Nephron (organoid): ENCODE measurements around the gene OBP2A.
"Not testable (repeated sequence)": the region's sequence is repeated elsewhere in the genome, so short reads cannot be mapped to it uniquely, and the experiment has no call there.

Experiments
- H3K27ac Mint-ChIP-seq, 3 experiments: 2 replicates each; pipeline ENCODE4 v1.8.0; 2020; ENCODE audit warnings: mixed read lengths in 3 of 3, mild to moderate bottlenecking in 2 of 3, moderate library complexity in 1 of 3
- H3K27me3 Mint-ChIP-seq: 2 replicates; pipeline ENCODE4 v1.8.0; 2021; ENCODE audit warnings: low read depth, mild to moderate bottlenecking, moderate library complexity, mixed read lengths
- H3K36me3 Mint-ChIP-seq: 2 replicates; pipeline ENCODE4 v1.8.0; 2020; ENCODE audit warnings: low read depth, mixed read lengths
- H3K4me1 Mint-ChIP-seq: 2 replicates; pipeline ENCODE4 v1.8.0; 2020; ENCODE audit warnings: mixed read lengths
- H3K4me3 Mint-ChIP-seq, 3 experiments: 2 replicates each; pipeline ENCODE4 v1.8.0; 2020; ENCODE audit warnings: mild to moderate bottlenecking in 3 of 3, mixed read lengths in 3 of 3, moderate library complexity in 2 of 3
- H3K9me3 Mint-ChIP-seq: 2 replicates; pipeline ENCODE4 v1.8.0; 2020; ENCODE audit warnings: mixed read lengths
- TF ChIP-seq, protein P1 (sequence below), 3 experiments: fragments of 200-600 bp; sonication (generic); IDR thresholded peaks; one replicate each; pipeline ENCODE4 v1.5.0; 2021; ENCODE audit warnings: antibody characterized with exemption in 3 of 3; ENCODE audit not compliant: unreplicated experiment in 3 of 3

OBP2A gene

DNA sequence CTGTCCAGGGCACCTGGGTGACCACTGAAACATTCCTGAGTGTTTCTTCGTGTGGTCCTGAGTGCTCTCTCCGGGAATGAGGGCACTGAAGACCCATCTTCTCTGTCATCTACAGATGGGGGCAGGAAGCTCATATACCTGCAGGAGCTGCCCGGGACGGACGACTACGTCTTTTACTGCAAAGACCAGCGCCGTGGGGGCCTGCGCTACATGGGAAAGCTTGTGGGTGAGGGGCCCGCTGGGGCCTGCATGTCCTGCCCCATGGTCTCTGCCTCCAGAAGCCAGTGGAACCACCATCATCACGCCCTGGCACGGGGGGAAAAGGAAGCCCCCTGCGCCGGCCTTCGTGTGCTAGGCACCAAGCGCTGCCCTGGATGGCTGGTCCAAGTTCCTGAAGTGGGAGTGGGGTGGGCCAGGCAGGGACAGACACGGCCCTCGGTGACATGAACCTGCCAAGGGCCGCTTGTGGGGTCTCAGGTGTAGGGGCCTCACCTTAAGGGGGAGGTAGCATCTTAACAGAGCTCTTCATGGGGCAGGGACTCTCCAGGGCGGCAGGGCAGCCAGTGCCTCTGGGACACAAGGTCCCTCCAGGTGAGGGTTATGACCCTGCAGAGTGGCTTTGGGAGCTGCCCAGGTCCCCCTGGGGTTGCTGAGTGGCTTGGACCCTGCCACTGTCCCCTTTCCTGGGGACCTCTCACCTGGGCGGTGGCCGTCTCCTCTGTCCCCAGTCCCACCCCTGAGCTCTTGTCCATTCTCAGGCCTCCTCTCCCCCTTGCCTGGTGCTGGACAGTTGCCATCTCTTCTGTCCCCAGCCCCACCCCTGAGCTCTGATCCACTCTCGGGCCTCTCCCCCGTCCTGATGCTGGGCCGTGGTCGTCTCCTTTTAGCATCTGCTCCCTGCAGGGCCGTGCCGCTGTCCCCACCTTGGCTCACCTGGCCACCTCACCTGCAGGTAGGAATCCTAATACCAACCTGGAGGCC lies 2.1 kb downstream of the OBP2A start:
- no peaks in the 10 kb centered on the region for H3K4me1 Mint-ChIP-seq
- H3K27me3 Mint-ChIP-seq, result peaks cover 11% of the 10 kb centered on the region
- TF ChIP-seq, protein P1, sequence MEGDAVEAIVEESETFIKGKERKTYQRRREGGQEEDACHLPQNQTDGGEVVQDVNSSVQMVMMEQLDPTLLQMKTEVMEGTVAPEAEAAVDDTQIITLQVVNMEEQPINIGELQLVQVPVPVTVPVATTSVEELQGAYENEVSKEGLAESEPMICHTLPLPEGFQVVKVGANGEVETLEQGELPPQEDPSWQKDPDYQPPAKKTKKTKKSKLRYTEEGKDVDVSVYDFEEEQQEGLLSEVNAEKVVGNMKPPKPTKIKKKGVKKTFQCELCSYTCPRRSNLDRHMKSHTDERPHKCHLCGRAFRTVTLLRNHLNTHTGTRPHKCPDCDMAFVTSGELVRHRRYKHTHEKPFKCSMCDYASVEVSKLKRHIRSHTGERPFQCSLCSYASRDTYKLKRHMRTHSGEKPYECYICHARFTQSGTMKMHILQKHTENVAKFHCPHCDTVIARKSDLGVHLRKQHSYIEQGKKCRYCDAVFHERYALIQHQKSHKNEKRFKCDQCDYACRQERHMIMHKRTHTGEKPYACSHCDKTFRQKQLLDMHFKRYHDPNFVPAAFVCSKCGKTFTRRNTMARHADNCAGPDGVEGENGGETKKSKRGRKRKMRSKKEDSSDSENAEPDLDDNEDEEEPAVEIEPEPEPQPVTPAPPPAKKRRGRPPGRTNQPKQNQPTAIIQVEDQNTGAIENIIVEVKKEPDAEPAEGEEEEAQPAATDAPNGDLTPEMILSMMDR (IDR thresholded peaks at IDR 0.05; ENCODE audit: unreplicated experiment in 3 of 3), result no peak
- H3K27ac Mint-ChIP-seq, result no peak overlapping the region
- no peaks in the 10 kb centered on the region for H3K36me3 Mint-ChIP-seq
- no peaks in the 10 kb centered on the region for H3K9me3 Mint-ChIP-seq
- no peak overlapping the region for H3K4me3 Mint-ChIP-seq

DNA sequence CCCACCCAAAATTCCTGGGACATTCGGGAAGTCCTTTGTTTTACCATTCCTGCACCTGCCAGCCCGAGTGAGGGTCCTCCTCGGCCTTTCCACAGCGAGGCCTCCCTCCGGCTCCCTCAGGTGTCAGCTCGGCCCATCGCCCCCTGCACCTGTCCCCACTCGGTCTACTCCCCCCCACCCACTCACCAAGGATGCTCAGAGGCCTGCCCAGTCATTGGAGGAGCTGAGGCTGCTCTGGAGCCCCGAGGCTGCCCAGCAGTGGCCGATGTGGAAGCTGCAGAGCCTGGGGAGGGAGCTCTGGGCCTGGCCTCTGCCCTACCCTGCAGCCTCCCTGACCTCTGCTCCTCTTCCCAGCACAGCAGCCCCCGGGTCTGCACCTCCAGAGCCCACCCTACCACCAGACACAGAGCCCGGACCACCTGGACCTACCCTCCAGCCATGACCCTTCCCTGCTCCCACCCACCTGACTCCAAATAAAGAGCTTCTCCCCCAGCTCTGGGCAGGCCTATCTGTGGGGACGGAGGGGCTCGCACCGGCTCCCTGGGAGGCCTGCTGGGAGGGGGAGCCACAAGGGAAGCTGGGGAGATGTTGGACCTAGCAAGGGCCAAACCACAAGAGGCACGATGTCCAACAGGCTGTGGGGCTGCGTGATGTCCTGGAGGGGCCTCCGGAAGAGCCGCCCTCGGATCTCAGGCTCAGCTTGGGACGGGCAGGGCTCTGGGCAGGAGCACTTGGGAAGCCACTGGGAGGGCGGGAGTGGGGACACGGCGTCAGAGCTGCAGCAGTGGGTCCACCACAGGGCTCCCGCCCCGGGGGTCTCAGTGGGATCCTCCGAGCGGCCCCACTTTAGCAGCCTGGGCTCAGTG lies 3.8 kb downstream of the OBP2A start:
- not testable (repeated sequence) for H3K36me3 Mint-ChIP-seq, H3K27ac Mint-ChIP-seq, H3K9me3 Mint-ChIP-seq, H3K27me3 Mint-ChIP-seq, H3K4me3 Mint-ChIP-seq, H3K4me1 Mint-ChIP-seq

DNA sequence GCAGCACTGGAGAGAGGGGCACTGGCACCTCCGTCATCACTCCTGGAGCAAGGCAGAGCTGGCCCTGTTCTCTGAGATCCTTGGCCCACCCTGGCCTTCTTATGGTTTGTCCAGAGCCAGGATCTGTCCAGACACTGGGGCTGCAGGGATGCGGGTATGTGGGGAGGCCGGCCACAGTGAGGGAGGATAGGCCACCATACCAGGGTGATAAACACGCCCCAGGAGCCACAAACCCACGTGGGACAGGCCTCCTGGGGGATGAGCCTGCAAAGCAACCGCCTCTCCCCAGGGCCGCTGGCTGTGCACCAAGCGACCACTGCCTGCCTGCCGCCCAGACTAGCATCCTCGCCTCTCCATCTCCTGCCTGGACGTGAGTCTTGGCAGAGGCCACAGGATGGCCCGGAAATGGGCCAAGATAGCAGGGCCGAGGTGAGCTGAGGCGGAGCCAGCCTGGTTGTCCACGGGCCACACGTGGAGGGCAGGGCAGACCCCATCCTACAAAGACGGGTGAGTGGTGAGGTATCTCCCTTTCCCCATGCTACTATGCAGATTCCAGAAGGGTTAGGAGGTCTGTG lies 4.5 kb downstream of the OBP2A start:
- Mint-ChIP-seq H3K4me1 (no peaks in the 10 kb centered on the region), H3K36me3 (no peaks in the 10 kb centered on the region), H3K27me3 (no peaks in the 10 kb centered on the region), H3K4me3 (no peak overlapping the region), H3K9me3 (peaks cover 4% of the 10 kb centered on the region), H3K27ac (no peak overlapping the region)
- TF ChIP-seq, protein P1 (IDR thresholded peaks at IDR 0.05; ENCODE audit: unreplicated experiment in 3 of 3), result no peak

DNA sequence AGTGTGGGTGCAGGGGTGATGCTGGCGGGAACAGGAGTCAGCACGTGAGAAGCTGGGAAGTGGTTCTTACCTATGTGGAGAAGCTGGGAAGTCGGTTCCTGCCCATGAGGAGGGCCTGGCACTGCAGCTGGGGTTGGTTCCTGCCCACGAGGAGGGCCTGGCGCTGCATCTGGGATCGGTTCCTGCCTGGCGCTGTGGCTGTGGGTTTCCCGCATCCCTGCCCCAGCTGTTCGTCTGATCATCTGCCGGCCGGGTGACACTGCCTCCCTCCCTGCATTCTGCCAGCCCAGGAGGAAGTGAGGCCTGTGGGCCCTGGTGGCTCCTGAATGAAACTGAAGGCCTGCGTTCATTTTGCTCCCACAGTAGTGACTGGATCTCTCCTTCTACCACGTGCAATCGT lies 5.1 kb downstream of the OBP2A start:
- no peak overlapping the region for H3K27ac Mint-ChIP-seq
- TF ChIP-seq, protein P1 (IDR thresholded peaks at IDR 0.05; ENCODE audit: unreplicated experiment in 3 of 3), result no peak
- H3K4me1 Mint-ChIP-seq, result no peaks in the 10 kb centered on the region

DNA sequence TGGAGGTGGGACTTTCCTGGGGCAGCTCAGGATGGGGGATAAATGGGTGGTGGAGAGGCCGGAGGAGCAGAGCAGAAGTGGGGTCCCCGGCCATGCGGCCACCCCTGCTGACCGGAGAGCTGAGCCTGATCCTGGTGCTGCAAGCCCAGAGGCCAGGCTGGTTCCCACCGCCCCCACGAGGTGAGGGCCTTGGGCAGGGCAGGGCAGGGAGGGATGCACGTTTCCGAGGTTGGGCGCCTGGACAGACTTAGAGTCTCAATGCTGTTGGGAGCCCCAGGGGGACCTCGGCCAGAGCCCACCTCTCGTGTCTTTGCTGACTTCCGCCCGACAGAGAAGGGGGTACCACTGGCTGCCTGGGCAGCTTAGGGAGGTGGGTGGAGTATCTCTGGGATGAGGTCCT lies 5.5 kb downstream of the OBP2A start:
- TF ChIP-seq, protein P1 (IDR thresholded peaks at IDR 0.05; ENCODE audit: unreplicated experiment in 3 of 3), result no peak
- Mint-ChIP-seq H3K27me3 (no peaks in the 10 kb centered on the region), H3K4me3 (no peak overlapping the region), H3K36me3 (no peaks in the 10 kb centered on the region), H3K4me1 (no peaks in the 10 kb centered on the region), H3K27ac (no peak overlapping the region), H3K9me3 (peaks cover 4% of the 10 kb centered on the region)

More for the DNA sequence above, 5.1 kb downstream of the OBP2A start:
- H3K27me3 Mint-ChIP-seq, result no peaks in the 10 kb centered on the region
- H3K4me3 Mint-ChIP-seq, result no peak overlapping the region
- peaks cover 4% of the 10 kb centered on the region for H3K9me3 Mint-ChIP-seq
- H3K36me3 Mint-ChIP-seq, result no peaks in the 10 kb centered on the region
